Peyer's patch (tissue), 4 donors: ENCODE measurements around the gene NCKIPSD. TPM values are rescaled to one million over a fixed set of nuclear protein-coding genes. Genes with fewer than 3 reads are reported as not detected.

Source experiments
- DNase-seq, 3 donors: peaks; one replicate each; pipeline ENCODE4 v3.0.0-alpha.2; 2017 to 2019
- H3K27ac ChIP-seq, 4 donors: fragments of 200-600 bp; sonication (generic); one replicate each; pipeline ENCODE4 v1.5.1; 2016 to 2019
- H3K27me3 ChIP-seq, 2 donors: fragments of 200-600 bp; sonication (generic); one replicate each; pipeline ENCODE4 v1.5.1; 2019
- H3K36me3 ChIP-seq, 3 donors: fragments of 200-600 bp; sonication (generic); one replicate each; pipeline ENCODE4 v1.5.1; 2016 to 2019
- H3K4me1 ChIP-seq, 4 donors: fragments of 200-600 bp; sonication (generic); one replicate each; pipeline ENCODE4 v1.5.1; 2016 to 2019
- H3K4me3 ChIP-seq, 4 donors: fragments of 200-600 bp; sonication (generic); 1 replicate in 3 of 4; 2 replicates in 1 of 4; pipeline ENCODE4 v1.5.1; 2016 to 2019; ENCODE audit warnings: mild to moderate bottlenecking in 1 of 4
- H3K9me3 ChIP-seq, 4 donors: fragments of 200-600 bp; sonication (generic); one replicate each; pipeline ENCODE4 v1.5.1; 2016 to 2019; ENCODE audit warnings: mild to moderate bottlenecking in 1 of 4
- POLR2A ChIP-seq, 2 donors: fragments of 450-650 bp; IDR thresholded peaks; one replicate each; pipeline ENCODE4 v1.5.1; 2017; ENCODE audit warnings: antibody characterized with exemption in 2 of 2, mild to moderate bottlenecking in 2 of 2, moderate library complexity in 2 of 2
- total RNA-seq, 4 donors: library from RNA; depleted of rRNA; stranded (reverse); fragments of >200 nt; gene quantifications; one replicate each; pipeline ENCODE4 v1.1.0, GENCODE V29; 2016
- TF ChIP-seq, protein P1 (sequence below), 6 experiments: fragments of 450-650 bp in 4 of 6; fragments of 200-600 bp in 2 of 6; sonication (generic) in 1 of 6; IDR thresholded peaks; one replicate each; pipeline ENCODE4 v1.5.1; 2017 to 2019; ENCODE audit warnings: antibody characterized with exemption in 6 of 6, mild to moderate bottlenecking in 3 of 6, moderate library complexity in 1 of 6

Gene NCKIPSD
- total RNA-seq, 4 donors from 2014 or later, result 35.7 to 66.8 (median 64.4) TPM

DNA sequence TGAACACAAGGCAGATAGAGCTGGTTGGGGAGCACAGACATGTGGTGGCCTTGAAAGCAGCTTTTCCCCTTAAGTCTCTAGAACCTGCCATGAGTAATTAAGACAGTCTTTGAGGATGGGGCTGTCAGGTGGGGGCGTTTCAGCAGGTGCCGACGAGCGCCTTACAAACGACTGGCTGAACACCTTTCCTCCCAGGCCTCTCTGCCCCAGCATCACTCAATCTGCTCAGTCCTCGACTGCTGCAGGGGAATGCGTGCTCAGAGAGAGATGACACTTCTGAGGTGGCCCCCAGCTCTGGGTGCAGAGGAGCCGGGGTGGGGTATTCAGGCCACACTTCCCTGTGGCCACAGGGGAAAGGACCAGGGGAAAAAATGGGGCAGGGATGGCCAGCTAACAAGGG, 8.1 kb upstream of the NCKIPSD start:
- no peaks in the 10 kb centered on the region for H3K4me1 ChIP-seq
- peak overlapping the region in 2 of 4 donors; percentile 39 to 42 for H3K4me3 ChIP-seq
- TF ChIP-seq POLR2A (IDR thresholded peaks at IDR 0.05), result no peak
- peak overlapping the region; percentile 36 to 82 (median 58) for H3K27ac ChIP-seq
- H3K9me3 ChIP-seq, result no peaks in the 10 kb centered on the region
- H3K27me3 ChIP-seq, result no peaks in the 10 kb centered on the region
- no peak for DNase-seq
- H3K36me3 ChIP-seq, result peaks cover 0 to 79% (median 0%) of the 10 kb centered on the region in 3 donors

DNA sequence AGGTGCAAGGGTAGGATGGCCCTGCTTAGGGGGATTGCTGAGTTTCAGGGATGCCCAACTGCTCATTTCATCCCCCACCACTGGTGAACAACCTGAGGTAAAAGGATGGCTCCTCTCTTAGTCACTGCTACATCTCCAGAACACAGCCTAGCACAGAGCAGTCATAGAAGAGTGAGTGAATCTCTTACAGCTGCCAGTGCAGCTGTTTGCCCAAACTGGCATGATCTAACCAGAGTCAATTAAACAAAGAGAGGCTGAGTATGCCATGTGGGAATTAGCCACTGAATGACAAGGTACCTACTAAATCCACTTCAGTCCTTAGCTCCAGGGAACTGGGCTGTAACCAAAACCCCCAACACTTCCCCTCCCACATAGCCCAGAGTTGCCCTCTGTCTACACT, 6.8 kb upstream of the NCKIPSD start:
- Histone ChIP-seq H3K27ac (no peak overlapping the region), H3K27me3 (no peaks in the 10 kb centered on the region), H3K36me3 (peaks cover 0 to 85% (median 0%) of the 10 kb centered on the region in 3 donors)

DNA sequence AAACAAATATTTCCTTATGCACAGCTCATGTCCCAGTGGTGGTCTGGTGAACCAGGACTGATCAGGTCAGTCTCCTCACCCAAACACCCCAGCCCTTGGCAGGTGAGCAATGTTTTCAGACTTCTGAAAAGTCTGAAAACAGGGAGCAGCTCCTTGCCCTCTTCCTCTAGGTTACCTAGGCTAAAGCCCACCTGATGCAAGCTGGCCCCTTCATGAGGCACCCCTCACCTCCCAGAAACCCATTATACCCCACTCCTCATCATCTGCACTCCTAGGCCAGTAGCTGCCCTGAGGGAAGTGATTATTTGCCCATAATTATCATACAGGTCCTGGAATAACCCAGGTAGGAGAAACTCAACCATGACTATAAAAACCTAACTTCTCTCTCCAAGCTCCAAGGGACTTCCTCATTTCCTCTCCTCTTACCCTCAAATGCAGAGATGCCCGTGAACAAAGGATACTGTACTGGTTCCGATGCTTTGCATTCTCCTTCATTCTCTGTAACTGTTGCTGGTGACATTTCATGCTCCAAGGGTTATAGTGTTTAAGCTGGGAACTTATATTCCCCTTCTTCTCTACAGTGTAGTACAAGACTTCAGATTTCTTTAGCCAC, 5.2 kb upstream of the NCKIPSD start:
- Histone ChIP-seq H3K4me1 (peaks cover 0 to 8% (median 2%) of the 10 kb centered on the region in 4 donors), H3K27ac (no peak overlapping the region), H3K4me3 (no peak overlapping the region), H3K9me3 (no peaks in the 10 kb centered on the region), H3K36me3 (peaks cover 0 to 84% (median 0%) of the 10 kb centered on the region in 3 donors), H3K27me3 (no peaks in the 10 kb centered on the region)
- TF ChIP-seq, protein P1, sequence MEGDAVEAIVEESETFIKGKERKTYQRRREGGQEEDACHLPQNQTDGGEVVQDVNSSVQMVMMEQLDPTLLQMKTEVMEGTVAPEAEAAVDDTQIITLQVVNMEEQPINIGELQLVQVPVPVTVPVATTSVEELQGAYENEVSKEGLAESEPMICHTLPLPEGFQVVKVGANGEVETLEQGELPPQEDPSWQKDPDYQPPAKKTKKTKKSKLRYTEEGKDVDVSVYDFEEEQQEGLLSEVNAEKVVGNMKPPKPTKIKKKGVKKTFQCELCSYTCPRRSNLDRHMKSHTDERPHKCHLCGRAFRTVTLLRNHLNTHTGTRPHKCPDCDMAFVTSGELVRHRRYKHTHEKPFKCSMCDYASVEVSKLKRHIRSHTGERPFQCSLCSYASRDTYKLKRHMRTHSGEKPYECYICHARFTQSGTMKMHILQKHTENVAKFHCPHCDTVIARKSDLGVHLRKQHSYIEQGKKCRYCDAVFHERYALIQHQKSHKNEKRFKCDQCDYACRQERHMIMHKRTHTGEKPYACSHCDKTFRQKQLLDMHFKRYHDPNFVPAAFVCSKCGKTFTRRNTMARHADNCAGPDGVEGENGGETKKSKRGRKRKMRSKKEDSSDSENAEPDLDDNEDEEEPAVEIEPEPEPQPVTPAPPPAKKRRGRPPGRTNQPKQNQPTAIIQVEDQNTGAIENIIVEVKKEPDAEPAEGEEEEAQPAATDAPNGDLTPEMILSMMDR (IDR thresholded peaks at IDR 0.05), result no peak
- DNase-seq, result no peak

More for the DNA sequence above, 6.8 kb upstream of the NCKIPSD start:
- Histone ChIP-seq H3K9me3 (no peaks in the 10 kb centered on the region), H3K4me1 (no peaks in the 10 kb centered on the region), H3K4me3 (no peak overlapping the region)
- TF ChIP-seq, protein P1 (IDR thresholded peaks at IDR 0.05), result no peak
- DNase-seq, result no peak

DNA sequence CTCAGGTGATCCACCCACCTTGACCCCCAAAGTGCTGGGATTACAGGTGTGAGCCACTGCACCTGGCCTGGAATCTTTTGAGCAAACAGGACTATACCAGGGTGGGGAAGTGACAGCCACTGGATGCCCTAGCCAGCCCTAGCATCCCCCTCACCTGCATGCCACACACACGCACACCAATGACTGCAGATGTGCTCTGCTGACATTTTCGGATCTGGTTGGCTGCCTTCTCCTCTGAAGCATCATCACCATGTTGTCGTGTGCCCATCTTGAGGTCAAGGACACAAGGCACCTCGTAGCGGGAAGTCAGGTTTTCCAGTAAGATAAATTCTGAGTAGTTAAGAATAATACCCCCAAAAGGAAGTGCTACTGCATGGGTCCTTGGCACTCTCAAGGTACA, 3.7 kb upstream of the NCKIPSD start:
- TF ChIP-seq, protein P1 (IDR thresholded peaks at IDR 0.05), result no peak
- no peak for TF ChIP-seq POLR2A (IDR thresholded peaks at IDR 0.05)
- H3K9me3 ChIP-seq, result no peaks in the 10 kb centered on the region
- DNase-seq, result no peak
- no peak overlapping the region for H3K27ac ChIP-seq
- H3K4me1 ChIP-seq, result peaks cover 0 to 18% (median 6%) of the 10 kb centered on the region in 4 donors
- no peak overlapping the region for H3K4me3 ChIP-seq
- H3K36me3 ChIP-seq, result peaks cover 0 to 73% (median 0%) of the 10 kb centered on the region in 3 donors
- no peaks in the 10 kb centered on the region for H3K27me3 ChIP-seq

DNA sequence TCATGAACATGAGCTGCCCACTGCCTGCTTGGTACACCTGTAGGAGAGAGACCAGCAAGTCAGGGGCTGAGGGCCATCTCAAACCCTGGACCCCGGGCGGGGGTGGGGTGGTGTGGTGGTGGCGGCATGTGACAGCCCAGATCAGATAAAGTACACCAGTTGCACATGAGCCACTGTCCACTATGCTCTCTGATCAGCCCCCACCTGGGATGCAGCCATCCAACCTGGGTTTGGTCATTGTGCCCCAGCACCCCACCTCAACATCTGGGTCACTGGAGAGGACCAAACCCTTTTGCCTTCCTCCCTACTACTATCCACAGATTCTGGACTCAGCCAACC, 3.0 kb upstream of the NCKIPSD start:
- H3K9me3 ChIP-seq, result no peaks in the 10 kb centered on the region
- DNase-seq, result no peak
- H3K36me3 ChIP-seq, result peaks cover 0 to 67% (median 0%) of the 10 kb centered on the region in 3 donors
- H3K4me1 ChIP-seq, result peaks cover 0 to 24% (median 6%) of the 10 kb centered on the region in 4 donors
- no peak overlapping the region for H3K4me3 ChIP-seq
- no peaks in the 10 kb centered on the region for H3K27me3 ChIP-seq
- TF ChIP-seq POLR2A (IDR thresholded peaks at IDR 0.05), result no peak
- TF ChIP-seq, protein P1 (IDR thresholded peaks at IDR 0.05), result no peak
- no peak overlapping the region for H3K27ac ChIP-seq

DNA sequence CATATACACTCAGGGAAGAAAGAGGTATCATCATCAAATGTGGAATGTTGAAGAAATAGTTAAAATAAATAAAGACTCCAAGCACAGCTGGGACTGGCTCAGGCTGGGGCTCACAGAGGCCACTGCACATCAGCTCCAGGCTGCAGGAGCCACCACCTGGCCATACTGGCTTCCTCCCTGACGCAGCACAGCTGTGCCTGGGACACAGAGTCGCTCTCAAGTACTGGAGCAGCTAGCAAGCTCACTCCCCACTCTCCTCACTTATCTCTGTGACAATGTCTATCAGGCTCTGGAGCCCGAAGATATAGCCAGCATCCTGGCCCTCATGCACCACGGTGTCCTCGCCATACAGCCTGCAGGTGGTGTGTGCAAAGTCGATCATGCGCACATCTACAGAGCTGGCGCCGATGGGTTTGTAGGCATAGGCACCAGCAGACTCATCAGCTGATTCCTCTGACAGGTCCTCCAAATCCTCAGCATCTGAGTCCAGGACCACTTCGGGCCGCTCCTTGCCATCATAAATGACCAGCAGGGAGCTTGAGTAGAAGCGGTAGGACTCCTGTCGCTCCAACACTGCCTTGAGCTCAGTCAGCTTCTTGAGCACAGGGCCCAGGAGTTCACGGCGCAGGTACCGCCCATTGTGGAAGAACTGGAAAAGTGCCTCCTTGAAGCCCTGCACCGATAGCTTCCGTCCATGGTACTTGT, 2.5 kb upstream of the NCKIPSD start:
- Histone ChIP-seq H3K9me3 (no peaks in the 10 kb centered on the region), H3K4me3 (no peak overlapping the region), H3K4me1 (peaks cover 3 to 28% (median 6%) of the 10 kb centered on the region in 4 donors), H3K27me3 (no peaks in the 10 kb centered on the region), H3K36me3 (peaks cover 0 to 61% (median 0%) of the 10 kb centered on the region in 3 donors), H3K27ac (no peak overlapping the region)
- DNase-seq, result no peak
- no peak for TF ChIP-seq POLR2A (IDR thresholded peaks at IDR 0.05)
- TF ChIP-seq, protein P1 (IDR thresholded peaks at IDR 0.05), result no peak
